NCI-H1694 treated with DMSO at 0.1 percent for 48 hours (cell line): ENCODE results near the gene SPRN.
A peak's percentile ranks its signal among the peaks of the same experiment; 100 is the strongest.
"Not testable (repeated sequence)": the region's sequence is repeated elsewhere in the genome, so short reads cannot be mapped to it uniquely, and the experiment has no call there.

Experiments
- DNase-seq: peaks from one replicate; lab custom pipeline; 2025; lab: John Stamatoyannopoulos, UW

The SPRN gene

DNA sequence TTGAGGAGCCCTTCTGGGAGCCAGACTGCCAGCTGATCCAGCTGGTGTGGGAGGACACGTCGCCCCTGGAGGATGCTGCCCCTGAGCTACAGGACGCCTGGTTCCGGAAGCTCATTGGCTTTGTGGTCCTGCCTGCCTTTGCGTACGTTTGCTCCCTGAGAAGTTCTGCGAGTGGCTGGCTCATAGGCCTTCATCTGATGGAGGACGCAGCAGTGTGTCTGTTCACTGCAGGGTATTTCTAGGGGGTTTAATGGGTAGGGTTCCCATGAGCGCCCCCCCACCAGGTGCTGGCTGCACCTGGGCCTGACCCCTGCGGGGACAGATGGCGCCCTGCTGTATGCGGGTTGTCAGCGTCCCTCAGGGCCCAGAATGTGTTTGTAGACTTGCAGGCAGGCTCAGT, 40.4 kb downstream of the SPRN start:
- DNase-seq, result no peak

DNA sequence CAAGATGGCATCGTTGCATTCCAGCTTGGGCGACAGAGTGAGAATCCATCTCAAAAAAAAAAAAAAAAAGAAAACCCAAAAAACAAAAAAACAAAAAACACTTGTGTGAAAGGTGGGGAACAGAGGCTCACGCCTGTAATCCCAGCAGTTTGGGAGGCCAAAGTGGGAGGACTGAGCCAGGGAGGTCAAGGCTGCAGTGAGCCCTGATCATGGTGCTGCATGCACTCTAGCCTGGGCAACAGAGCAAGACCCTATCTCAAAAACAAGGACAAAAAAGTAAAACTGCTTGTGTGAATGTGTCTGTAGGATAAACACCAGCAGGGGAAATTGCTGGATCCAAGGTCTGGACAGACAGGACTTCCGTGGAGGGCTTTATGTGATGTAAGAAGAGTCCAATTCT, 40.9 kb downstream of the SPRN start:
- DNase-seq, result no peak

DNA sequence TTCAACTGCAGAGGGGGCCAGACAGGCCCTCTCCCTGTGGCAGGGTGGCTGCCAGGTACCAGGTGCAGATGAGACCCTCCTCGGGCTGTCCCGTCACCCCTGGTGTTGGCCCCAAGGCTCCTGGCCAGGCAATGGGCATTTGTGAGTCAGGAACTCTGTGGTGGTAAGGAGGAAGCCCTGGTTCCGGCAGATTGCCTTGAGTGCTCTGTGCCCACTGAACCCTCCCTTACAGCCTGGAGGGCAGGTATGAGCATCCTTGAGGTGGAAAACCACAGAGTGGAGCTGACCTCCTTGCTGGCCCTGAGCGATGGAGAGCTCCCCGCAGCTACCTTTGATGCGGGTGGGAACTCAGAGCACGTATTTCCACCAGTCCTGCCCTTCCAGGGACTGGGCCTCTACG, 43.4 kb downstream of the SPRN start:
- DNase-seq, result no peak

DNA sequence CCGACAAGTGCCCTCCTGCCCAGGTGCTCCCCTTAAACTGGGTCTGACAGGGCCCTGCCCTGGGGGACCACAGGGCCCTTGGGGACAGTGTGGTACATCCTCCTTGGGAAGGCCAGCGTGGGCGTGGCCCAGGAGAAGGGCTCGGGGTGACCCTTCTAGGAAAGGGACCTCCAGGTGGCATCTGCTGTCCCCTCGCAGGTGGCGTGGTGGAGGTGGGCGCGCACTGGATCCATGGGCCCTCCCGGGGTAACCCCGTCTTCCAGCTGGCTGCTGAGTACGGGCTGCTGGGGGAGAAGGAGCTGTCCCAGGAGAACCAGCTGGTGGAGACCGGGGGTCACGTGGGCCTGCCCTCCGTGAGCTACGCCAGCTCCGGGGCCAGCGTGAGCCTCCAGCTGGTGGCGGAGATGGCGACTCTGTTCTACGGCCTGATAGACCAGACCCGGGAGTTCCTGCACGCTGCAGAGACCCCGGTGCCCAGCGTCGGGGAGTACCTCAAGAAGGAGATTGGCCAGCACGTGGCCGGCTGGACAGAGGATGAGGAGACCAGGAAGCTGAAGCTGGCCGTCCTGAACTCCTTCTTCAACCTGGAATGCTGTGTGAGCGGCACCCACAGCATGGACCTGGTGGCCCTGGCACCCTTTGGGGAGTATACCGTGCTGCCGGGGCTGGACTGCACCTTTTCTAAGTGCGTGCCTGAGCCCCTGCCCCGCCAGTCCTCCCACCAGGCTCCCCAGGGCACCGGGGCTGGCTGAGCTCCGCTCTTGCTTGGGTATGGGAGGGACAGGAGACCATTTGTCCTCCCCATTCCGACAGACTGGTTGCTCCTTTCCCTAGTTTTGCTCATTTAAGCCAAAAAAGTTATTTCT, 44.4 kb downstream of the SPRN start:
- DNase-seq, result no peak

DNA sequence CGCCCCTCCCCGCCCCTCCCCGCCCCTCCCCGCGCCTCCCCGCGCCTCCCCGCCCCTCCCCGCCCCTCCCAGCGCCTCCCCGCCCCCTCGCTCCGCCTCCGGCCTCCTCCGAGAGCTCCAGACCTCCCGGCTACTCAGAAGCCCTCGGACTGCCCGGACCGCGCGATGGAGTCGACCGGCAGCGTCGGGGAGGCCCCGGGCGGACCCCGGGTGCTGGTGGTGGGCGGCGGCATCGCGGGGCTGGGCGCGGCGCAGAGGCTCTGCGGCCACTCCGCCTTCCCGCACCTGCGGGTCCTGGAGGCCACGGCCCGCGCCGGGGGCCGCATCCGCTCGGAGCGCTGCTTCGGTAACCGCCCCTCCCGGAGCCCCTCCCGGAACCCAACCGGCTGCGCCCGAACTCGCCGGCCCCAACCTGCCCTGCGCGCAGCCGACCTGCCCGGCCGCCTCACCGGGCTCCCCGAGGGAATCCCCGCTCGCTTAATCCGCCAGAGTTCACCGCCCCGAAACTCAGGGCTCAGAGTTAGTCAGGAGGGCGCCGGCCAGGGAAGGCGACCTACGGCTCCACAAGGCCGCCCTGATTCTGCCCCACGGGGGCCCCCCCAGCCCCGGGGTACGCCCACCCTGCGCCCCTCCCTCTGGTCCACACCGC, 45.1 kb downstream of the SPRN start, which contains the start of gene PAOX:
Gene PAOX (plus strand): TSS at position 111 of the 649 bp plus-strand sequence. CDS start 55 bp downstream, at position 166.
- DNase-seq, result no peak

DNA sequence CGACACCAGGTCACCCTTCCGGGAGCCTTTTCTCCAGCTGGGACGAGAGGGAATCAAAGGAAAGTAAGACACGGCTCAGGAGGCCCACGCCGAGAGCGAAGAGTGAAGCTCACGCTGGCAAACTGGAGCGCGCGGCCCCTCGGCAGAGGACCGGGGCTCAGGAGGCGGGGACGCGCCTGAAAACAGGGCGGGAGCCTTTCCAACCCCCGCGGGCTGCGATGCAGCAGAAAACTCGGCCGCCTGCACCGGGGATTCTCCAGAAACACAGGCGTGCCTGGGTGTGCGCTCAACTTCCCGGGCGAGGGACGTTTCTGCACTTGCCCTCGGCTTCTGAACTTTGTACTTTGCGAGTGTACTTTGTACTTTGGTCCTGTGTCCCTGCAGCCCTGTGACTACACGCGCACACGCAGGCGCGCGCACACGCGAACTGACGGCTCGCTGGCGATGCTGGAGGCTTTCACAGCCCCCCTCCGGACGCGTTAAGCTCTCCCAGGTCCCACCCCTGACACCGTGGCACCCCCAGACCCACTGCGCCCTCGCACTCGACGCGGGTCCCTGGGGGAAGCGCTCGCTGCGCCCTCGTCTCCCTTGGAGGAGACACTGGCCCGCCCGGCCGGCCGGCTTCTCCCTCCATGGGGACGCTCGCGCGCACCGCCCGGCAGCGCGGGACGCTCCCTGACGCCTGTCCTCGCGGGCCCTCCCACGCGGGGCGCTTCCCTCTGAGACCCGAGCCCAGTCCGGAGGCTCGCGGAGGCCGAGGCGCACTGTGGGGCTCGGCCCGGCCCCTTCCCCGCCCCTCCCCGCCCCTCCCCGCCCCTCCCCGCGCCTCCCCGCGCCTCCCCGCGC, 46.0 kb downstream of the SPRN start:
- DNase-seq, result no peak

DNA sequence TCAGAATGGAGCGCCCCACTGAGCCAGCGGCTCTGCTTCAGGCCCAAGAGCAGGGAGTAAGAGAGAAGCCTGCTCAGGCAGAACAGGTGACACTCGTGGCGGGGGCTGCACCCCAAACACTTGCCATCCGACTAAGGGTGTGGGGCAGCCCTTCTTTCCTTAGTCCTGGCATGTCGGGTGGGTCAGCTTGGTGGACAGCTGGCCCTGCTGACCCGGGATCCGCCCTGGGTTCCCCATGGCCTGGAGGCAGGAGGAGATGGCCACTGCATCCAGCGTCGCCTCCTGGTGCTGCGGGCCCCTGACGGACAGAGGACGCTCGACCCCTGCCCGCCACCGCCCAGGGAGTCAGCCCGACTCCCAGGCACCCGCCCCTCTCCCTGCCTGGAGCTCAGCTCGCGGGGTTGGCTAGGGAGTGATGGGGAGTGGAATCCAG, 46.6 kb downstream of the SPRN start:
- no peak for DNase-seq

DNA sequence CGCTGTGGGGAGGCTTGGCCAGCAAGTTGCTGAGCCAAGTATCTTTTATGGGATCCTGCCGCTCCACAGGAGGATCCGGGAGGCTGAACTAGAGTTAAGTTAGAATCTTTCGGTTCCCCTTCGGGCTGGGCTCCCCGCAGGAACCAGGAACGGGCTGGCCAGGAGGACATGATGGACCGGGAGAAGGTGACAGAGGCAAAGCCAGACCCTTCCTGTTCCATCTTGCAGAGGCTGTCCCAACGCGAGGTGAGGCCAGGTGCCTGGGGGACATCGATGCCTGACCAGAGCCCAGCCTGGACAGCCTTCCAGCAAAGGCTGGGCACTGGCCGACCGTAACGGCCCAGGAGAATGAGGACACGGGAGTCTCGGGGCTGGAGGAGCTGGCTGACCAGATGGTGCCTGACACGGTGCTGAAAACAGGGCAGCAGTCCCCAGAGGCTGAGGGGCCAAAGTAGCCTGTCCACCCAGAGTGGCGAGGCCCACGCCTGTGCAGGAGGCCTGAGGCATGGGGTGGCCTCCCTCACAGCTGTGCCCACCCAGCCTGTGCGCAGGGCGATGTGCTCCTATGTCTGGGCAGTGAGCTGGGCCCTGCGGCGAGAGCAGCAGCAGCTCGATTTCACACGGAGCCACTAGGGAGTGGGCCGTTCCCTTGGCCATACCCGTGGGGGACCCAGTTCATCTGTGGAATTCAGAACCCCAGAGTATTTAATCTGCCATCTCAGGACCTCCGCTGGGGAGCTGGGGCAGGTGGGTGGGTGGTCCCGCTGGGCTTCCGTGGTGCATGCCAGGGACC, 47.2 kb downstream of the SPRN start:
- no peak for DNase-seq

DNA sequence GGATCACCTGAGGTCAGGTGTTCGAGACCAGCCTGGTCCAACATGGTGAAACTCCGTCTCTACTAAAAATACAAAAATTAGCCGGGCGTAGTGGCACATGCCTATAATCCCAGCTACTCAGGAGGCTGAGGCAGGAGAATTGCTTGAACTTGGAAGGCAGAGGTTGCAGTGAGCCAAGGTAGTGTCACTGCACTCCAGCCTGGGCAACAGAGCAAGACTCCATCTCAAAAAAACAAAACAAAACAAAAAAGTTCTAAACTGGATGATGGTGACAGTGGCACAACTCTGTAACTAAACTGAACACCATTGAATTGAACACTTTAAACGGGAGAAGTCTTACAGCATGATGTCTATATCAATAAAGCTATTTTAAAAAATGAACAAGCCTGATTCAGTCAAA, 48.2 kb downstream of the SPRN start:
- not testable (repeated sequence) for DNase-seq

DNA sequence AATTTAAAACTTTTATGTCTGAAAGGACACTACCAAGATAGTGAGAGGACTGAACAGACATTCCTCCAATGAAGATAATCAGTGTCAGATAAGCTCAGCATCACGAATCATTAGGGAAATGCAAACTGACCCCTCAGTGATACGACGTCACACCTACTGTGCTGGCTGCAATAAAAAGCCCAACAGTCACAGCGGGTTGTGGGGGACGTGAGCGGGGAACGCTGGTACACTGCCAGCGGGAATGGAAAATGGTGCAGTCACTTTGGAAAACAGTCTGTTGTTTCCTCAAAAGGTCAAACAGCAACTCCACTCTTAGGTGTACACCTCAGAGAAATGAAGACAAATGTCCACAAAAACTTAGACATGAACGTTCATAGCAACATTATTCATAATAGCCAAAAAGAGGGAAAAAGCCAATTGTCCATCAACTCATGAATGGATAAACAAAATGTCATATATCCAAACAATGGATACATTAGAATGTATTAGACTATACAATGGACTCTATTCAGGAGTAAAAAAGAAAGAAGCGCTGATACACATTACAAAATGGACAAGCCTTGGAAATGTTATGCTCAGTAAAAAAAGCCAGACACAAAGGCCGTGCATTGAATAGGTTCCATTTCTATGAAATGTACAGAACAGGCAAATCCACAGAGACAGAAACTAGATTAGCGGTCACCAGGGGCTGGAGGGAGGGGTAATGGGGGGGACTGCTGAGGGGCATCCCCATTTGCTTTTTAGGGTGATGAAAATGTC, 48.9 kb downstream of the SPRN start:
- no peak for DNase-seq

DNA sequence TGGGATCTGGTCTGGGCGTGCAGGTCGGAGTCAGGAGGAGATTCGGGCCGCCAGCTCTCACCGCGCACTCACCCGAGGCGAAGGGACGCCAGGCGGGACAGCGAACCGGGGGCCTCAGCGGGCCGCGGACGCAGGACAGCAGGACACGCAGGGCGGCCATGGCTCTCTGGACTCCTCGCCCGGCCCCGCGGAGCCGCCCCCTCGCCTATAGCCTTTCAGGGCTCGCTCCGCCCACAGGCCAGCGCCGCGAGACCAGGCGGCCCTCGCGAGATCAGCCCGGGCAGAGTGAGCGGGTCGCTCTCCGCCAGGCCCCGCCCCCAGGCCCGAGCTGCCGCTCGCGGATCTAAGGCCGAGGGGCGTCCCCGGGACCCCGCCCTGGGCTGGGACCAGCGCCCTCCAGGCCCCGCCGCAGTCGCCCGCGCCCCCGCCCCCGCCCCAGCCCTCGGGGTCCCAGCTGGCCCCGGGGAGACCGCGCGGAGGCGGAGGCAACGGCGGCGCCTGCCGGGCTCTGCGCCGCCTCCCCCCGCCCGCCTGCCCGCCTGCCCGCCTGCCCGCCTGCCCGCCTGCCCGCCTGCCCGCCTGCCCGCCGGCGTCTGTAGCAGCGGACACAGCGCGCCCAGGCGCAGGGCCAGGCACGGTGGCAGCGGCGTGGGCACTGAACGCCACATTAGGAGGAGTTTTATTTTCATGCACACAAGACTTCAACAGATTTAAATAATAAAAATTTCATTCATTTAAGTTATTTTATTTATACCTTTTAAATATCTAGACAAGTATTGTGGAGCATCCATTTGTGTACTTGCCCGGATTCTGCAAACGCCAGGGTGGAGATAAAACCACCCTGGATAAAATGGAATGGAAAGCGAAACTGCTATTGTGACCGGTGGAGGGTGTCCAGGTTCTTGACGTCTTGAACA, 51.0 kb downstream of the SPRN start, which contains the start of gene ECHS1:
Gene ECHS1 (minus strand): TSS at position 181 of the 917 bp plus-strand sequence. CDS start 21 bp downstream, at position 160.
- DNase-seq, result peak; percentile 25

DNA sequence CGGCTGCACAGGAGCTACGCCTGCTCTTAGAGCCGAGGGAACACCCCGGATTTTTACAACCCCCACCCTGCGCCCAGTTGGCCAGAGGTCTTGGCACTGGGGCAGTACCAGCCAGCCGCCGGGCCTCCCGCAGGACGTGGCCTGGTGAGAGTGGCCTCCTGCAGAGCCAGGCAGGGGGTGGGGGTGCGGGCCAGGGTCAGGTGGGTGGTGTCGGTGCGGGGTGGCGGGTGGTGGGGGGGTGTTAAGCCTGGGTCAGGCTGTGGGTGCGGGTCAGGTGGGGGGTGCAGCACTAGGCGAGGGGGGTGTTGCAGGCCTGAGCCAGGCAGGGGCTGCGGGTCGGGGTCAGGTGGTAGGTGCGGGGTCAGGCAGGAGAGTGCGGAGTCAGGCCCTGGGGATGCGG, 51.9 kb downstream of the SPRN start:
- no peak for DNase-seq
